H1 (cell line): ENCODE results near the gene RRAD. TPM values are rescaled to one million over a fixed set of nuclear protein-coding genes. Genes with fewer than 3 reads are reported as not detected.

Experiments
- CHD7 ChIP-seq: fragments of 300-600 bp; sonication (generic); IDR thresholded peaks from 2 replicates; pipeline ENCODE4 v1.7.1; 2012; ENCODE audit warnings: low read length, moderate library complexity, mild to moderate bottlenecking, inconsistent platforms; ENCODE audit not compliant: insufficient replicate concordance
- CREB1 ChIP-seq: IDR thresholded peaks from 2 replicates; pipeline ENCODE4 v1.6.1; 2012; ENCODE audit warnings: inconsistent platforms
- NRF1 ChIP-seq: IDR thresholded peaks from 2 replicates; pipeline ENCODE4 v1.6.1; 2011; ENCODE audit warnings: mild to moderate bottlenecking, low read depth, low read length, improper control_type of control experiment
- PHF8 ChIP-seq: fragments of 200-600 bp; sonication (generic); conservative IDR thresholded peaks from 2 replicates; pipeline ENCODE4 v1.7.1; 2012; ENCODE audit warnings: low read depth, mild to moderate bottlenecking, inconsistent platforms, low read length, moderate library complexity
- RAD21 ChIP-seq, 2 experiments: IDR thresholded peaks in 1 of 2; conservative IDR thresholded peaks in 1 of 2; 2 replicates each; pipeline ENCODE4 v1.6.1; 2011; ENCODE audit warnings: low read depth in 2 of 2, low read length in 2 of 2, improper control_type of control experiment in 1 of 2, inconsistent platforms in 1 of 2, mild to moderate bottlenecking in 1 of 2, moderate library complexity in 1 of 2
- RXRA ChIP-seq: IDR thresholded peaks from 2 replicates; pipeline ENCODE4 v1.6.1; 2011; ENCODE audit warnings: low read depth, mild to moderate bottlenecking, low read length, moderate library complexity; ENCODE audit not compliant: insufficient read depth
- polyA plus RNA-seq, 7 experiments: library from polyadenylated mRNA; depleted of rRNA in 3 of 7; stranded (reverse) in 5 of 7; unstranded in 2 of 7; fragments of >200 nt in 5 of 7; fragments of 200-250 nt in 2 of 7; gene quantifications; 1 replicate in 5 of 7; 2 replicates in 1 of 7; 4 replicates in 1 of 7; pipeline versions ENCODE4 v1.2.1 to v1.2.3, GENCODE V29; 2011 to 2013; ENCODE audit warnings: missing spikeins in 2 of 7, mixed read lengths in 2 of 7
- total RNA-seq: library from RNA; stranded (reverse); fragmentation: NEBNext Ultra II Directional; extraction: Animal tissue kit (Norgen Biotek cat#: 25700); gene quantifications from 2 replicates; pipeline ENCODE4 v1.2.1, GENCODE V29; 2021
- TF ChIP-seq, protein P1 (sequence below), 3 experiments: IDR thresholded peaks; 1 replicate in 2 of 3; 2 replicates in 1 of 3; pipeline versions ENCODE4 v1.5.1 to v1.6.1; 2011; ENCODE audit warnings: low read length in 3 of 3, mild to moderate bottlenecking in 3 of 3, inconsistent platforms in 2 of 3, low read depth in 1 of 3, moderate library complexity in 1 of 3; ENCODE audit not compliant: insufficient read depth in 1 of 3; ENCODE audit errors: control extremely low read depth in 1 of 3

Gene RRAD
- total and polyA plus RNA-seq, 2 of the 8 experiments (the other 6 are each of a cell fraction or from before 2014, with no cell fraction given) = 0.17 TPM; not detected in 1

DNA sequence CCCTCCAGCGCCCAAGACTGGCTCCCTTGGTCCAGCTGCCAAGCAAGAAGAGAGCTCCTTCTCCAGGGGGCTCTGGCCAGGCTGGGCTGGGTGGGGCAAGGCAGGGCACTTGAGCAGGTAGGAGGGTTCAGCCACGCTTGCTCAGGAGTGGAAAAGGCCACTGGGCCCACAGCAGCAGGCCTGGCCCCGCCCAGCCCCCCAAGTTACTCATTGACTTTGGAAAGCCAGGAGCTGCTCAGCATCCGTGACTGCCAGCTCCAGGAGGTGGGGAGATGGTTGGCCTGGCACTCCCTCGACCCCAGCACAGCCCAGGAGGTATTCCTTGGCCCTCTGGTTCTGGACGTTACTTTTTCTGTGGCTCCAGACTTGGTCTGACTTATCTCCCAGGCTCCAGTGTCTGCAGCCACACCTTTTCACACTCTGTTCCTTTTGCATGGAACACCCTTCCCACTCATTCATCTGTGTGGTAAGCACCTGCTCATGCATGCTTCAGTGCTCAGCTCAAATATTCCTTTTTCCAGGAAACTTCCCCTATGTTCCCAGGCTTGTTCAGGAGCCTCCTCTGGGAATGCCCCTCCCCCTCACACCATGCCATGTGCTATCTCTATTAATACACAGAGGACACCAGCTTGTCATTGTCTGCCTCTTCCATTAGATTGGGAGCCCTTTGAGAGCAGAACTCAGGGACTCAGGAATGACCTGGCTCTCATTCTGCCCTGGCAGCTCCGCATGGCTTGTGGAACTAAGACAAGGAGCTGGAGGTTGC lies 6.3 kb downstream of the RRAD start, which contains the start of gene CDH16 (continued):
- no peak for TF ChIP-seq CHD7
- TF ChIP-seq CREB1 = no peak
- TF ChIP-seq RAD21 (IDR thresholded peaks at IDR 0.05 in 1 of 2, conservative IDR thresholded peaks at IDR 0.05 in 1 of 2; ENCODE audit: low read depth in 2 of 2, low read length in 2 of 2) = no peak
- TF ChIP-seq PHF8 = no peak
- TF ChIP-seq NRF1 = no peak
- no peak for TF ChIP-seq RXRA
- TF ChIP-seq, protein P1, sequence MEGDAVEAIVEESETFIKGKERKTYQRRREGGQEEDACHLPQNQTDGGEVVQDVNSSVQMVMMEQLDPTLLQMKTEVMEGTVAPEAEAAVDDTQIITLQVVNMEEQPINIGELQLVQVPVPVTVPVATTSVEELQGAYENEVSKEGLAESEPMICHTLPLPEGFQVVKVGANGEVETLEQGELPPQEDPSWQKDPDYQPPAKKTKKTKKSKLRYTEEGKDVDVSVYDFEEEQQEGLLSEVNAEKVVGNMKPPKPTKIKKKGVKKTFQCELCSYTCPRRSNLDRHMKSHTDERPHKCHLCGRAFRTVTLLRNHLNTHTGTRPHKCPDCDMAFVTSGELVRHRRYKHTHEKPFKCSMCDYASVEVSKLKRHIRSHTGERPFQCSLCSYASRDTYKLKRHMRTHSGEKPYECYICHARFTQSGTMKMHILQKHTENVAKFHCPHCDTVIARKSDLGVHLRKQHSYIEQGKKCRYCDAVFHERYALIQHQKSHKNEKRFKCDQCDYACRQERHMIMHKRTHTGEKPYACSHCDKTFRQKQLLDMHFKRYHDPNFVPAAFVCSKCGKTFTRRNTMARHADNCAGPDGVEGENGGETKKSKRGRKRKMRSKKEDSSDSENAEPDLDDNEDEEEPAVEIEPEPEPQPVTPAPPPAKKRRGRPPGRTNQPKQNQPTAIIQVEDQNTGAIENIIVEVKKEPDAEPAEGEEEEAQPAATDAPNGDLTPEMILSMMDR (IDR thresholded peaks at IDR 0.05; ENCODE audit: control extremely low read depth in 1 of 3, insufficient read depth in 1 of 3, low read depth in 1 of 3, low read length in 3 of 3) = no peak
